Measurements from ENCODE around the gene CSTF2.

Gene CSTF2

GRCh38 chrX:100871594-100872560, 51.7 kb downstream of the CSTF2 start:
- no peak for DNase-seq (ENCODE audit: low spot score)

DNA sequence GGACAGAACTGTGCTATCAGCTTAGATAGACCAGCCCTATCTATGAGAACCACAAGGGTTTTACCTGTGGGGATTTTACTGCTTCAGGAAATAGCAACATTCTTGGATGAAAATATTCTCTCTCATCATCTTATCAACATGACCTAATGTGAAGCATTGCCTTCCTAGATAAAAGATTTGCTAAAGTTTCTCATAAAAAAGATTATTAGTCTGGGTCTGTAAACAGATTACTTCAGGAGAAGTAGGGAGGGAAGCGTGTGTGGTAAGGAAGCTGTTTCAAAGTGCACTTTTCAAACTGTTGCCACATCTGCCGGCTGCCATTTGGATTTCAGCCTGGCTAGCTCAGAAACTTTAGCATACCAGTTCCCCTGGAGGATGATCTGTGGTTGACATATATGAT, 54.1 kb downstream of the CSTF2 start, which contains the start of gene NOX1:
Gene NOX1, minus strand, starts transcription at position 35 of the 400 bp plus-strand sequence. CDS start 220 bp downstream, outside the sequence.
- DNase-seq (ENCODE audit: low spot score), result no peak

DNA sequence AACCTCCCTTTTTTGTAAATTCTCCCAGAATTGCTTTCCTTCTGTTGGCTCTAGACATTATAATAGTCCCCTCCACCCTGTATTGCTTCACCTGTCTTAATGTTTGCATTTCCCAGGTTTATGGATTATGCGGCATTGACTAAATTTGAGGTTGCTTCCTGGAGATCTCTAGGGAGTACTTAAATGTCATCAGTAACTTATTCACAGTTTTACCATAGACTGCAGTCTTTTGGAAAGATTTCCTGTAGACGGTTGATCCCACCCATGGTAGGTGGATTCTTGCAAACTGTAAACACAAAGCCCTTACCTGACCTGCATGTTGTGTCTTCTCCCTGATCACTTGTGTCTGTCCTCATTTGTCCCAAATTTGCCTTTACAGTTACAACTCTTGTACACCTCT, 60.2 kb downstream of the CSTF2 start:
- no peak for DNase-seq (ENCODE audit: low spot score)

DNA sequence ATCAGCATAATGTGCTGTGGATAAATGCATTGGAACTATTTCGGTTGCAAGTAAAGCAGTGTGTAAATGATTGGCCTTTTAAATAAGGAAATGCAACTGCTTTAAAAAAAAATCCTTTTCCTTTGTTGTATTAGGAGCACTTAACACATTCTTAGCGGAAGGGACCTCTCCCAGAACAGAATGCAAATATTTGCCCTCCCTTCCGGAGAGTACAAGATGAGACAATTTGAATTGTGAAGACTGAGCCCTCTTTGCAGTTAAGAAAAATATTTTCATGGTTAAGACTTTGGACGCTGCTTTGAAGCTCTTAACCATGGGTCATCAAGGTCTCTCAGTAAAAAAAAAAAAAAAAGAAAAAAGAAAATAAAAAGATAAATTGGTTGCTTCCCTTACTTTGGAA, 63.5 kb downstream of the CSTF2 start:
- no peak for DNase-seq (ENCODE audit: low spot score)

Measured in CD4-positive, alpha-beta T cell treated with Interleukin-6 at 100 ng/mL for 8 hours (primary cell).